Posterior vena cava (tissue), 2 donors: Measurements from ENCODE around the gene WBP4. TPM values are rescaled to one million over a fixed set of nuclear protein-coding genes. Genes with fewer than 3 reads are reported as not detected.
"Not testable (repeated sequence)": the region's sequence is repeated elsewhere in the genome, so short reads cannot be mapped to it uniquely, and the experiment has no call there.

ENCODE experiments used
- DNase-seq: peaks from one replicate; pipeline ENCODE4 v3.0.0-alpha.2; 2020; ENCODE audit warnings: low spot score
- intact Hi-C, 2 donors: fragments of 100-400 bp; cut with DNase I; formaldehyde crosslinking; loops; one replicate each; pipeline versions ENCODE4 v1.14.1 to v1.14.2; 2022 to 2023
- long read RNA-seq, 2 donors: library from polyadenylated mRNA; unstranded; transcript quantifications; one replicate each; pipeline ENCODE4 v2.0.0, GENCODE V29; 2020 to 2021
- total RNA-seq, 2 donors: library from RNA; stranded (reverse); fragmentation: NEBNext Ultra II Directional; extraction: Animal tissue kit (Norgen Biotek cat#: 25700); gene quantifications; one replicate each; pipeline ENCODE4 v1.2.1, GENCODE V29; 2021
- donor health status: DM: yes; HTN: yes; CAD: no.
- donor health status: DM: yes; HTN: yes; CAD: no.

The WBP4 gene
- 10 to 100 TPM; 12.6 to 12.9 TPM for total RNA-seq
- long read RNA-seq, donor 1, transcript WBP4-201 (10 exons, 2,623 nt), result major isoform, 5 of 10 reads
- long read RNA-seq, donor 1, partial matches to known transcripts, result 4 of 10 reads
- long read RNA-seq, donor 1, other reads (novel, unspliced or antisense), result 1 of 10 reads
- long read RNA-seq, donor 2, partial matches to known transcripts, result 14 of 19 reads
- long read RNA-seq, donor 2, other reads (novel, unspliced or antisense), result 2 of 19 reads

- intact Hi-C loops, result no loop called here
These were observed at the start of gene WBP4 for GRCh38 chr13:41061075-41061913. WBP4 (plus strand) TSS chr13:41061509; CDS start chr13:41061674, 165 bp downstream.

GRCh38 chr13:41012536-41012935 lies 48.8 kb upstream of the WBP4 start:
- intact Hi-C loops, result no loop called here
- DNase-seq, result no peak

More at GRCh38 chr13:41061075-41061913, at the start of gene WBP4:
- peak; percentile 98 for DNase-seq

- intact Hi-C loops, result no loop called here
- no peak for DNase-seq
These were observed 47.5 kb upstream of the WBP4 start for GRCh38 chr13:41013835-41014234.

GRCh38 chr13:41015920-41016319 lies 45.4 kb upstream of the WBP4 start:
- DNase-seq, result no peak
- intact Hi-C loops, result no loop called here

- intact Hi-C loops, result no loop called here
- DNase-seq, result no peak
These were observed 44.1 kb upstream of the WBP4 start for GRCh38 chr13:41017159-41017558.

GRCh38 chr13:41017817-41018601 lies 43.3 kb upstream of the WBP4 start:
- DNase-seq, result no peak
- intact Hi-C loops, result no loop called here

- DNase-seq, result no peak
- intact Hi-C loops, result no loop called here
These were observed 42.7 kb upstream of the WBP4 start for GRCh38 chr13:41018602-41018948.

- no peak for DNase-seq
- intact Hi-C loops, result no loop called here
These were observed 42.3 kb upstream of the WBP4 start, which contains the start of gene ELF1 for GRCh38 chr13:41019011-41019487. ELF1 (minus strand) TSS chr13:41019316; CDS start chr13:40982054, 37,262 bp downstream.

- intact Hi-C loops, result no loop called here
These were observed 41.5 kb upstream of the WBP4 start for GRCh38 chr13:41019578-41020347.

GRCh38 chr13:41025518-41025917 lies 35.8 kb upstream of the WBP4 start:
- no peak for DNase-seq
- intact Hi-C loops, result no loop called here

More at GRCh38 chr13:41019578-41020347, 41.5 kb upstream of the WBP4 start:
- DNase-seq, result no peak

GRCh38 chr13:41026788-41027187 lies 34.5 kb upstream of the WBP4 start:
- no peak for DNase-seq
- intact Hi-C loops, result no loop called here

- no peak for DNase-seq
- intact Hi-C loops, result no loop called here
These were observed 33.3 kb upstream of the WBP4 start for GRCh38 chr13:41028051-41028450.

- intact Hi-C loops, result no loop called here
These were observed 31.7 kb upstream of the WBP4 start for GRCh38 chr13:41029629-41030028.

GRCh38 chr13:41032691-41033376 lies 28.5 kb upstream of the WBP4 start:
- intact Hi-C loops, result no loop called here
- no peak for DNase-seq

More at GRCh38 chr13:41029629-41030028, 31.7 kb upstream of the WBP4 start:
- DNase-seq, result no peak

- DNase-seq, result no peak
- intact Hi-C loops, result no loop called here
These were observed 26.9 kb upstream of the WBP4 start for GRCh38 chr13:41034382-41034781.

- no peak for DNase-seq
- intact Hi-C loops, result no loop called here
These were observed 26.4 kb upstream of the WBP4 start for GRCh38 chr13:41034881-41035280.

- DNase-seq, intact Hi-C loops: not testable (repeated sequence)
These were observed 24.8 kb upstream of the WBP4 start for GRCh38 chr13:41036557-41036956.

GRCh38 chr13:41039746-41040145 lies 21.6 kb upstream of the WBP4 start:
- DNase-seq, result no peak
- intact Hi-C loops, result no loop called here
